ENCODE results near the gene SMO. TPM values are rescaled to one million over a fixed set of nuclear protein-coding genes. Genes with fewer than 3 reads are reported as not detected.

SMO gene
- total RNA-seq, 1 donor = 1.3 TPM

GRCh38 chr7:129199406-129199805, 11.0 kb downstream of the SMO start:
- H3K4me3 ChIP-seq (ENCODE audit: low read depth, low read length) = no peak overlapping the region
- DNase-seq (ENCODE audit: low read depth) = no peak
- no peak for TF ChIP-seq CTCF (IDR thresholded peaks at IDR 0.05; ENCODE audit: insufficient read depth, low read depth, low read length)

GRCh38 chr7:129202058-129202777, 13.8 kb downstream of the SMO start:
- TF ChIP-seq CTCF (IDR thresholded peaks at IDR 0.05; ENCODE audit: insufficient read depth, low read depth, low read length) = no peak
- no peak for DNase-seq (ENCODE audit: low read depth)
- H3K4me3 ChIP-seq (ENCODE audit: low read depth, low read length) = no peak overlapping the region

- DNase-seq (ENCODE audit: low read depth) = no peak
Observed at GRCh38 chr7:129203050-129203741, 14.8 kb downstream of the SMO start.

GRCh38 chr7:129205126-129205818, 16.8 kb downstream of the SMO start:
- no peak for DNase-seq (ENCODE audit: low read depth)
- TF ChIP-seq CTCF (IDR thresholded peaks at IDR 0.05; ENCODE audit: insufficient read depth, low read depth, low read length) = no peak
- no peak overlapping the region for H3K4me3 ChIP-seq (ENCODE audit: low read depth, low read length)

More at GRCh38 chr7:129203050-129203741, 14.8 kb downstream of the SMO start:
- no peak overlapping the region for H3K4me3 ChIP-seq (ENCODE audit: low read depth, low read length)
- TF ChIP-seq CTCF (IDR thresholded peaks at IDR 0.05; ENCODE audit: insufficient read depth, low read depth, low read length) = no peak

GRCh38 chr7:129205987-129206785, 17.8 kb downstream of the SMO start:
- no peak overlapping the region for H3K4me3 ChIP-seq (ENCODE audit: low read depth, low read length)
- DNase-seq (ENCODE audit: low read depth) = no peak
- TF ChIP-seq CTCF (IDR thresholded peaks at IDR 0.05; ENCODE audit: insufficient read depth, low read depth, low read length) = no peak

GRCh38 chr7:129208667-129209066, 20.2 kb downstream of the SMO start:
- TF ChIP-seq CTCF (IDR thresholded peaks at IDR 0.05; ENCODE audit: insufficient read depth, low read depth, low read length) = no peak
- DNase-seq (ENCODE audit: low read depth) = no peak
- H3K4me3 ChIP-seq (ENCODE audit: low read depth, low read length) = no peak overlapping the region

Measured in fibroblast of villous mesenchyme (primary cell).